PC-3 (cell line): ENCODE results near the gene BOLA3. TPM values are rescaled to one million over a fixed set of nuclear protein-coding genes. Genes with fewer than 3 reads are reported as not detected.

Experiments
- ATAC-seq: fragments of 200-7000 bp; cut with Tn5 transposase; 2 replicates; pipeline ENCODE4 v1.9.1; 2020; ENCODE audit warnings: mild to moderate bottlenecking, moderate library complexity
- BruUV-seq: library from RNA; stranded (reverse); fragments of 400-500 nt; replicated peaks from 2 replicates; lab custom pipeline; 2021; lab: Mats Ljungman, UMichigan
- CTCF ChIA-PET: fragments of 300-600 bp; sonication (Branson Sonifier 250); formaldehyde crosslinking; loops from one replicate; lab custom pipeline; 2022; ENCODE audit warnings: antibody characterized with exemption; lab: Charles Lee
- POLR2A ChIA-PET: fragments of 300-600 bp; sonication (Branson Sonifier 250); formaldehyde crosslinking; loops from one replicate; lab custom pipeline; 2022; ENCODE audit warnings: antibody characterized with exemption; ENCODE audit not compliant: unreplicated experiment; lab: Charles Lee
- DNase-seq: peaks from one replicate; pipeline ENCODE4 v3.0.0-alpha.2; 2015
- H2AFZ ChIP-seq: fragments of 300-600 bp; sonication (generic); 2 replicates; pipeline ENCODE4 v1.6.0; 2016; ENCODE audit warnings: antibody characterized with exemption, low read length
- H3F3A ChIP-seq: fragments of 300-600 bp; sonication (generic); one replicate; pipeline ENCODE4 v1.6.0; 2017; ENCODE audit warnings: antibody characterized with exemption, low read length, control low read depth, mild to moderate bottlenecking; ENCODE audit not compliant: unreplicated experiment
- H3K27ac ChIP-seq: fragments of 300-600 bp; sonication (generic); 2 replicates; pipeline ENCODE4 v1.5.1; 2016; ENCODE audit warnings: mild to moderate bottlenecking, low read length
- H3K27me3 ChIP-seq: fragments of 300-600 bp; sonication (generic); 2 replicates; pipeline ENCODE4 v1.6.1; 2016; ENCODE audit warnings: low read length, mixed read lengths
- H3K36me3 ChIP-seq: fragments of 300-600 bp; sonication (generic); 2 replicates; pipeline ENCODE4 v1.6.1; 2016; ENCODE audit warnings: low read depth, mixed run types, low read length, mixed read lengths
- H3K4me1 ChIP-seq: fragments of 300-600 bp; sonication (generic); 2 replicates; pipeline ENCODE4 v1.5.1; 2016; ENCODE audit warnings: low read length; ENCODE audit not compliant: insufficient read depth
- H3K4me2 ChIP-seq: fragments of 300-600 bp; sonication (generic); 2 replicates; pipeline ENCODE4 v1.6.0; 2016; ENCODE audit warnings: low read length
- H3K4me3 ChIP-seq: fragments of 300-600 bp; sonication (generic); 2 replicates; pipeline ENCODE4 v1.5.1; 2016; ENCODE audit warnings: mild to moderate bottlenecking, low read length, mixed read lengths
- H3K79me2 ChIP-seq: fragments of 300-600 bp; sonication (generic); 2 replicates; pipeline ENCODE4 v1.6.1; 2017; ENCODE audit warnings: low read length, mixed read lengths
- H3K9ac ChIP-seq: fragments of 300-600 bp; sonication (generic); 2 replicates; pipeline ENCODE4 v1.6.0; 2016; ENCODE audit warnings: mild to moderate bottlenecking, low read length
- H3K9me2 ChIP-seq: fragments of 300-600 bp; sonication (generic); replicated peaks from 2 replicates; pipeline ENCODE4 v1.6.1; 2016; ENCODE audit warnings: mixed run types, low read length, mixed read lengths
- H3K9me3 ChIP-seq: fragments of 300-600 bp; sonication (generic); 2 replicates; pipeline ENCODE4 v1.6.1; 2016; ENCODE audit warnings: low read length, mixed read lengths
- H4K20me1 ChIP-seq: fragments of 300-600 bp; sonication (generic); 2 replicates; pipeline ENCODE4 v1.6.1; 2016; ENCODE audit warnings: low read length, mixed read lengths
- CTCF ChIP-seq: fragments of 300-600 bp; sonication (generic); conservative IDR thresholded peaks from 2 replicates; pipeline ENCODE4 v1.5.1; 2017; ENCODE audit warnings: antibody characterized with exemption, low read depth, mild to moderate bottlenecking, low read length
- EZH2 ChIP-seq: fragments of 300-600 bp; sonication (generic); IDR thresholded peaks from one replicate; pipeline ENCODE4 v1.6.1; 2017; ENCODE audit warnings: antibody characterized with exemption, mild to moderate bottlenecking, low read length; ENCODE audit not compliant: unreplicated experiment
- EZH2phosphoT487 ChIP-seq: fragments of 300-600 bp; sonication (generic); IDR thresholded peaks from 2 replicates; pipeline ENCODE4 v1.6.1; 2018; ENCODE audit warnings: mild to moderate bottlenecking, antibody characterized with exemption, low read length, borderline replicate concordance
- intact Hi-C: fragments of 100-400 bp; cut with micrococcal nuclease; formaldehyde crosslinking; loops from 2 replicates; pipeline ENCODE4 v1.9.0; 2023
- total RNA-seq: library from RNA; depleted of rRNA; stranded (reverse); fragments of >200 nt; gene quantifications from 2 replicates; pipeline ENCODE4 v1.2.3, GENCODE V29; 2014

Gene BOLA3
- total RNA-seq, 1 experiment from 2014 or later = 104 TPM

- no peaks in the 10 kb centered on the region for H4K20me1 ChIP-seq
- no peaks in the 10 kb centered on the region for H3K27me3 ChIP-seq
- DNase-seq (no peak), ATAC-seq (no peak)
- no peaks in the 10 kb centered on the region for H3K9me3 ChIP-seq
- H3K79me2 ChIP-seq = no peaks in the 10 kb centered on the region
- ChIA-PET POLR2A (no interaction called here), CTCF (interaction anchor here (0.7 kb wide), 1 partner anchor 258 kb away, joined by 9 read pairs; no protein-coding TSS in a partner anchor)
- H2AFZ ChIP-seq = no peak overlapping the region
- intact Hi-C loops = no loop called here
- H3K4me3 ChIP-seq = no peak overlapping the region
- no peaks in the 10 kb centered on the region for H3K9me2 ChIP-seq
- H3K36me3 ChIP-seq = peaks cover 12% of the 10 kb centered on the region; the same call in 1 of the 2 replicates
- no peak overlapping the region for H3K9ac ChIP-seq
- no peak overlapping the region for H3K27ac ChIP-seq
- H3K4me1 ChIP-seq = no peaks in the 10 kb centered on the region
- H3K4me2 ChIP-seq = no peak overlapping the region
- BruUV-seq = no TSS peak
- no peak for TF ChIP-seq CTCF
- H3F3A ChIP-seq = no peaks in the 10 kb centered on the region
These were observed 50.1 kb downstream of the BOLA3 start for GRCh38 chr2:74097574-74097973.

- DNase-seq = no peak
- H3K4me2 ChIP-seq = no peak overlapping the region
- intact Hi-C loops = no loop called here
- no TSS peak for BruUV-seq
- no peaks in the 10 kb centered on the region for H3K9me3 ChIP-seq
- no peak overlapping the region for H3K9ac ChIP-seq
- no peaks in the 10 kb centered on the region for H4K20me1 ChIP-seq
- H3F3A ChIP-seq = no peaks in the 10 kb centered on the region
- no peaks in the 10 kb centered on the region for H3K27me3 ChIP-seq
- no peak overlapping the region for H2AFZ ChIP-seq
- H3K4me1 ChIP-seq = no peaks in the 10 kb centered on the region
- ChIA-PET CTCF (no interaction called here), POLR2A (no interaction called here)
- no peak for TF ChIP-seq EZH2
- TF ChIP-seq CTCF = no peak
- peaks cover 12% of the 10 kb centered on the region; the same call in 1 of the 2 replicates for H3K36me3 ChIP-seq
- no peaks in the 10 kb centered on the region for H3K79me2 ChIP-seq
- ATAC-seq = no peak
- no peak overlapping the region for H3K4me3 ChIP-seq
- H3K9me2 ChIP-seq = no peaks in the 10 kb centered on the region
- no peak overlapping the region for H3K27ac ChIP-seq
These were observed 51.7 kb downstream of the BOLA3 start for GRCh38 chr2:74096052-74096451.

GRCh38 chr2:74095632-74096031 is 52.1 kb downstream of the BOLA3 start:
- no peaks in the 10 kb centered on the region for H3K27me3 ChIP-seq
- no peak overlapping the region for H2AFZ ChIP-seq
- no peaks in the 10 kb centered on the region for H3K4me1 ChIP-seq
- H3K36me3 ChIP-seq = peaks cover 17% of the 10 kb centered on the region; the same call in 1 of the 2 replicates
- H4K20me1 ChIP-seq = no peaks in the 10 kb centered on the region
- no peak overlapping the region for H3K9ac ChIP-seq
- DNase-seq = no peak
- H3K9me3 ChIP-seq = no peaks in the 10 kb centered on the region
- no peak overlapping the region for H3K4me2 ChIP-seq
- CTCF ChIA-PET = no interaction called here
- no peak for TF ChIP-seq CTCF
- no peak for TF ChIP-seq EZH2phosphoT487
- TF ChIP-seq EZH2 = no peak
- ATAC-seq = no peak
- POLR2A ChIA-PET = no interaction called here
- H3K9me2 ChIP-seq = no peaks in the 10 kb centered on the region
- H3K27ac ChIP-seq = no peak overlapping the region
- intact Hi-C loops = no loop called here
- no TSS peak for BruUV-seq
- no peak overlapping the region for H3K4me3 ChIP-seq
- H3K79me2 ChIP-seq = no peaks in the 10 kb centered on the region
- no peaks in the 10 kb centered on the region for H3F3A ChIP-seq
